ENCODE data around the gene OR2T11.

DNA sequence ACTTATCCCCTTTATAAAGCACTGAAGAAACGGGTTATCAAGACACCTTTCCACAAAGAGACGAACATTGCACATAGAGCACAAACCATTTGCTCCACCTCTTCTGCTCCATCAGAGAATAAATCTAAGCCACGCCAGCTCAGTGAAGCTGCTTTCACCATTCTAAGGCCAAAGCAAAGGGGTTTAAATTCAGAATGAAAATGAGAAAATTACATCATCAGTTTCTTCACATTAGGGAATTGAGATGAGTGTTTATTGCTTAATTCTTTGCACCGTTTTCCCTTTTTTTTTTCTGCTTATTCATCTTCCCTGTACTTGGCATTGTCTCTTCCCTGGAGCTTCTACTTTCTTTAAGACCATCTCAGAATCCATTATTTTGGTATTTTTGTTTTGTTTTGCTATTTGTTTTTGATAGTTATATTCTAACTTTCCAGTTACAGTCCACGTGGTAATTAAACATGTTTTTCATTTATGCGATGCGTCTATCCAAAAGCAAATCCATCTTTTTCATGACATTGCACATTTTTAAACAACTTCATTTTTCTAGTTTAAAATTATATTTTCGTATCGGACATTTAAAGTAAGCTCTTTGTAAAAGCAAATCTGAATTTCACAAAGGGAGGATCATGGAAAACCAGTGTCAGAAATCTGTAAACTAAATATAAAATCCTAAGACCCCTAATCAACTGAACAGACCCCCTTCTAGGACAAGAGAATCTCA lies 58.5 kb downstream of the OR2T11 start:
- TF ChIP-seq CTCF (IDR thresholded peaks at IDR 0.05) (no peak), EZH2phosphoT487 (IDR thresholded peaks at IDR 0.05) (no peak)

All from neural progenitor cell (in vitro differentiated cells).